Measurements from ENCODE around the gene ACSF3.
"Not testable (repeated sequence)": the region's sequence is repeated elsewhere in the genome, so short reads cannot be mapped to it uniquely, and the experiment has no call there.

The ACSF3 gene

GRCh38 chr16:89183463-89183862, 89.8 kb downstream of the ACSF3 start:
- Mint-ChIP-seq H3K4me3 (no peak overlapping the region), H3K27ac (no peak overlapping the region), H3K36me3 (ENCODE audit: insufficient read depth) (peaks cover 35% of the 10 kb centered on the region), H3K4me1 (ENCODE audit: low read depth in 2 of 2) (peaks cover 0 to 4% of the 10 kb centered on the region in 2 donors), H3K27me3 (no peaks in the 10 kb centered on the region), H3K9me3 (no peaks in the 10 kb centered on the region)
- no peak for DNase-seq
- no peak for ATAC-seq (replicated peaks)

- Mint-ChIP-seq H3K9me3 (no peaks in the 10 kb centered on the region), H3K4me3 (no peak overlapping the region), H3K27ac (peak overlapping the region in 1 of 2 donors; percentile 81), H3K4me1 (ENCODE audit: low read depth in 2 of 2) (peaks cover 0 to 4% of the 10 kb centered on the region in 2 donors), H3K36me3 (ENCODE audit: insufficient read depth) (peaks cover 42% of the 10 kb centered on the region), H3K27me3 (no peaks in the 10 kb centered on the region)
- ATAC-seq (replicated peaks) (no peak), DNase-seq (no peak)
Observed at GRCh38 chr16:89183975-89184676, 90.5 kb downstream of the ACSF3 start.

GRCh38 chr16:89184677-89184932, 91.0 kb downstream of the ACSF3 start:
- H3K4me3 Mint-ChIP-seq = no peak overlapping the region

GRCh38 chr16:89184933-89185794, 91.5 kb downstream of the ACSF3 start:
- Mint-ChIP-seq H3K27ac (peak overlapping the region in 1 of 2 donors; percentile 81), H3K4me1 (ENCODE audit: low read depth in 2 of 2) (peaks cover 0 to 4% of the 10 kb centered on the region in 2 donors), H3K36me3 (ENCODE audit: insufficient read depth) (peaks cover 48% of the 10 kb centered on the region), H3K9me3 (no peaks in the 10 kb centered on the region), H3K27me3 (no peaks in the 10 kb centered on the region), H3K4me3 (no peak overlapping the region)
- ATAC-seq (replicated peaks) (peak; percentile 56), DNase-seq (peak; percentile 44 to 55 (median 47))

More at GRCh38 chr16:89184677-89184932, 91.0 kb downstream of the ACSF3 start:
- Mint-ChIP-seq H3K4me1 (ENCODE audit: low read depth in 2 of 2) (peaks cover 0 to 4% of the 10 kb centered on the region in 2 donors), H3K9me3 (no peaks in the 10 kb centered on the region), H3K27me3 (no peaks in the 10 kb centered on the region), H3K36me3 (ENCODE audit: insufficient read depth) (peaks cover 46% of the 10 kb centered on the region), H3K27ac (peak overlapping the region in 1 of 2 donors; percentile 81)
- no peak for DNase-seq
- no peak for ATAC-seq (replicated peaks)

- DNase-seq; H3K4me1 Mint-ChIP-seq (ENCODE audit: low read depth in 2 of 2); ATAC-seq (replicated peaks); H3K9me3 Mint-ChIP-seq; H3K4me3 Mint-ChIP-seq; H3K27me3 Mint-ChIP-seq: not testable (repeated sequence)
- Mint-ChIP-seq H3K27ac (peak overlapping the region in 1 of 2 donors; percentile 87), H3K36me3 (ENCODE audit: insufficient read depth) (peaks cover 48% of the 10 kb centered on the region)
Observed at GRCh38 chr16:89185887-89186592, 92.4 kb downstream of the ACSF3 start.

- not testable (repeated sequence) for DNase-seq
- peak overlapping the region; percentile 67 to 87 for H3K27ac Mint-ChIP-seq
Observed at GRCh38 chr16:89186593-89187031, 93.0 kb downstream of the ACSF3 start.

GRCh38 chr16:89187032-89187769, 93.5 kb downstream of the ACSF3 start:
- Mint-ChIP-seq H3K9me3 (no peaks in the 10 kb centered on the region), H3K27me3 (no peaks in the 10 kb centered on the region), H3K36me3 (ENCODE audit: insufficient read depth) (peaks cover 48% of the 10 kb centered on the region), H3K27ac (peak overlapping the region; percentile 67 to 87), H3K4me3 (peak overlapping the region; percentile 9 to 32), H3K4me1 (ENCODE audit: low read depth in 2 of 2) (peaks cover 0 to 4% of the 10 kb centered on the region in 2 donors)
- DNase-seq (peak in 2 of 3 experiments; percentile 32 to 35), ATAC-seq (replicated peaks) (peak; percentile 60)

More at GRCh38 chr16:89186593-89187031, 93.0 kb downstream of the ACSF3 start:
- not testable (repeated sequence) for H3K4me1 Mint-ChIP-seq (ENCODE audit: low read depth in 2 of 2); H3K4me3 Mint-ChIP-seq; H3K27me3 Mint-ChIP-seq; H3K9me3 Mint-ChIP-seq; ATAC-seq (replicated peaks)
- H3K36me3 Mint-ChIP-seq (ENCODE audit: insufficient read depth) = peaks cover 48% of the 10 kb centered on the region

- DNase-seq = no peak
- Mint-ChIP-seq H3K27me3 (no peaks in the 10 kb centered on the region), H3K36me3 (ENCODE audit: insufficient read depth) (peaks cover 52% of the 10 kb centered on the region), H3K4me3 (peak overlapping the region in 1 of 2 donors; percentile 9), H3K9me3 (no peaks in the 10 kb centered on the region), H3K4me1 (ENCODE audit: low read depth in 2 of 2) (peaks cover 0 to 4% of the 10 kb centered on the region in 2 donors), H3K27ac (peak overlapping the region; percentile 67 to 87)
- ATAC-seq (replicated peaks) = peak; percentile 35
Observed at GRCh38 chr16:89187770-89188392, 94.2 kb downstream of the ACSF3 start.

- Mint-ChIP-seq H3K27ac (peak overlapping the region in 1 of 2 donors; percentile 17), H3K36me3 (ENCODE audit: insufficient read depth) (peaks cover 55% of the 10 kb centered on the region)
- H3K9me3 Mint-ChIP-seq; H3K27me3 Mint-ChIP-seq; H3K4me1 Mint-ChIP-seq (ENCODE audit: low read depth in 2 of 2); DNase-seq; H3K4me3 Mint-ChIP-seq; ATAC-seq (replicated peaks): not testable (repeated sequence)
Observed at GRCh38 chr16:89188471-89189357, 95.1 kb downstream of the ACSF3 start.

GRCh38 chr16:89189358-89190025, 95.8 kb downstream of the ACSF3 start:
- no peak overlapping the region for H3K4me3 Mint-ChIP-seq
- peaks cover 49% of the 10 kb centered on the region for H3K36me3 Mint-ChIP-seq (ENCODE audit: insufficient read depth)
- no peaks in the 10 kb centered on the region for H3K27me3 Mint-ChIP-seq
- H3K4me1 Mint-ChIP-seq (ENCODE audit: low read depth in 2 of 2) = peaks cover 0 to 4% of the 10 kb centered on the region in 2 donors
- ATAC-seq (replicated peaks) (no peak), DNase-seq (no peak)
- H3K27ac Mint-ChIP-seq = peak overlapping the region in 1 of 2 donors; percentile 17
- H3K9me3 Mint-ChIP-seq = no peaks in the 10 kb centered on the region

GRCh38 chr16:89190150-89190958, 96.7 kb downstream of the ACSF3 start:
- no peaks in the 10 kb centered on the region for H3K9me3 Mint-ChIP-seq
- peaks cover 0 to 4% of the 10 kb centered on the region in 2 donors for H3K4me1 Mint-ChIP-seq (ENCODE audit: low read depth in 2 of 2)
- H3K27ac Mint-ChIP-seq = no peak overlapping the region
- H3K4me3 Mint-ChIP-seq = no peak overlapping the region
- ATAC-seq (replicated peaks) (no peak), DNase-seq (no peak)
- peaks cover 42% of the 10 kb centered on the region for H3K36me3 Mint-ChIP-seq (ENCODE audit: insufficient read depth)
- no peaks in the 10 kb centered on the region for H3K27me3 Mint-ChIP-seq
